Measurements from ENCODE around the gene ADCY9. TPM values are rescaled to one million over a fixed set of nuclear protein-coding genes. Genes with fewer than 3 reads are reported as not detected.

Gene ADCY9
- total and polyA plus RNA-seq, 2 experiments from 2014 or later: 7.1 to 28.4 TPM

- peak; percentile 78 for TF ChIP-seq CTCF (IDR thresholded peaks at IDR 0.05; ENCODE audit: low read depth, low read length)
- H3K27me3 ChIP-seq: no peaks in the 10 kb centered on the region
- no peaks in the 10 kb centered on the region for H3K36me3 ChIP-seq
- H3K9me3 ChIP-seq (ENCODE audit: low read depth): no peaks in the 10 kb centered on the region
- H3K4me3 ChIP-seq: no peak overlapping the region
- no peaks in the 10 kb centered on the region for H3K4me1 ChIP-seq (ENCODE audit: low read depth)
- peak; percentile 74 to 91 for DNase-seq (ENCODE audit: low read depth in 1 of 2, low spot score in 1 of 2)
- no peak overlapping the region for H3K27ac ChIP-seq
Observed at GRCh38 chr16:3983081-3983520, 133.1 kb downstream of the ADCY9 start.

DNA sequence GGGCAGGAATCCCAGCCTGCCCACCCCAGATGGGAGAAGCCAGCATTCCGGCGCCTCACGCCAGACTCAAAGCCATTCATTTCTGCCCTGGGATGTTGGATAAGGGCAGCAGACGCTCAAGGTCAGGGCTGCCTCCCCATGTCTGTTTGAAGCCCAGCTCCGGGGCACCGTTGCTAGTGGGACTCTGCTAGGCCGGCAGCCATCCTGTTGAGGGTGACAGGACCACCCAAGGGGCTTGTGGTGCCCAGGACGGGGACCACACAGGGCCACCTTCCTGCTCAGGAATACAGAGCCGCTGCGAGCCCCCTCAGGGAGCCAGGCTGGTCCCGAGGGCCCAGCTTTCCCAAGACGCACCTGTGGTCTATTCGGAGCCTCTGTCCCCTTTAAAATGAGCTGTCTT, 134.0 kb downstream of the ADCY9 start:
- Histone ChIP-seq H3K27me3 (no peaks in the 10 kb centered on the region), H3K9me3 (ENCODE audit: low read depth) (no peaks in the 10 kb centered on the region), H3K27ac (no peak overlapping the region), H3K4me1 (ENCODE audit: low read depth) (no peaks in the 10 kb centered on the region), H3K36me3 (no peaks in the 10 kb centered on the region), H3K4me3 (no peak overlapping the region)
- DNase-seq (ENCODE audit: low read depth in 1 of 2, low spot score in 1 of 2): no peak
- TF ChIP-seq CTCF (IDR thresholded peaks at IDR 0.05; ENCODE audit: low read depth, low read length): no peak

- Histone ChIP-seq H3K36me3 (no peaks in the 10 kb centered on the region), H3K27me3 (no peaks in the 10 kb centered on the region), H3K9me3 (ENCODE audit: low read depth) (no peaks in the 10 kb centered on the region), H3K4me3 (no peak overlapping the region), H3K4me1 (ENCODE audit: low read depth) (no peaks in the 10 kb centered on the region), H3K27ac (no peak overlapping the region)
- TF ChIP-seq CTCF (IDR thresholded peaks at IDR 0.05; ENCODE audit: low read depth, low read length): no peak
- DNase-seq (ENCODE audit: low read depth in 1 of 2, low spot score in 1 of 2): peak in 1 of 2 donors; percentile 74
Observed at GRCh38 chr16:3980253-3981111, 135.8 kb downstream of the ADCY9 start.

DNA sequence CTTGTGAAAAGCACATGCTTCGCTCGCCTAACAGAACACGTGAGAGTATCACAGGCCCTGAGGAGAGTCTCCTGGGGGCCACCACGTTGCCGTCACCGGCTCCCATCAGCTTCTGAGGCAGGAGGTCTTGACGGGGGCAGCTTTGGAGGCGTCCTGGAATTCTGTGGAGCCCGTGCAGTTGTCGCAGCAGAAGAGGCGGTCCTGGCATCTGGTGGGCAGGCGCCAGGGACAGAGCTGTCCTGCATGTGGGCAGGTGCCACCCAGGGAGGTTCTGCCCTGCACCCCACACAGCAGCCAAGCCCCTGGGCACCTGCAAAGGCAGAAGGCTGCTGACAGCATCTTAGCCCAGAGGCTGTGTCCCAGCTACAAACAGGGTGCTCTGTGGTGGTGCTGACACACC, 136.7 kb downstream of the ADCY9 start:
- H3K27ac ChIP-seq: no peak overlapping the region
- no peak for DNase-seq (ENCODE audit: low read depth in 1 of 2, low spot score in 1 of 2)
- H3K4me1 ChIP-seq (ENCODE audit: low read depth): no peaks in the 10 kb centered on the region
- no peak overlapping the region for H3K4me3 ChIP-seq
- no peak for TF ChIP-seq CTCF (IDR thresholded peaks at IDR 0.05; ENCODE audit: low read depth, low read length)
- H3K36me3 ChIP-seq: no peaks in the 10 kb centered on the region
- H3K27me3 ChIP-seq: no peaks in the 10 kb centered on the region
- no peaks in the 10 kb centered on the region for H3K9me3 ChIP-seq (ENCODE audit: low read depth)

GRCh38 chr16:3979070-3979469, 137.2 kb downstream of the ADCY9 start:
- H3K36me3 ChIP-seq: no peaks in the 10 kb centered on the region
- H3K9me3 ChIP-seq (ENCODE audit: low read depth): no peaks in the 10 kb centered on the region
- no peak overlapping the region for H3K4me3 ChIP-seq
- no peaks in the 10 kb centered on the region for H3K27me3 ChIP-seq
- no peak overlapping the region for H3K27ac ChIP-seq
- TF ChIP-seq CTCF (IDR thresholded peaks at IDR 0.05; ENCODE audit: low read depth, low read length): no peak
- DNase-seq (ENCODE audit: low read depth in 1 of 2, low spot score in 1 of 2): no peak
- no peaks in the 10 kb centered on the region for H3K4me1 ChIP-seq (ENCODE audit: low read depth)
